ENCODE measurements around the gene ZDHHC7.

The ZDHHC7 gene

GRCh38 chr16:84933774-84934631, 77.3 kb downstream of the ZDHHC7 start:
- Histone ChIP-seq H3K27ac (ENCODE audit: poor library complexity, severe bottlenecking) (no peak overlapping the region), H3K9me3 (ENCODE audit: severe bottlenecking) (no peaks in the 10 kb centered on the region), H3K4me1 (ENCODE audit: insufficient read depth, poor library complexity, severe bottlenecking) (no peaks in the 10 kb centered on the region), H3K4me3 (ENCODE audit: severe bottlenecking) (no peak overlapping the region), H3K27me3 (ENCODE audit: insufficient read depth, poor library complexity, severe bottlenecking) (no peaks in the 10 kb centered on the region), H3K36me3 (ENCODE audit: low read depth) (no peaks in the 10 kb centered on the region)
- no peak for TF ChIP-seq CTCF (IDR thresholded peaks at IDR 0.05; ENCODE audit: poor library complexity, severe bottlenecking)
- ATAC-seq (ENCODE audit: low read depth) (no peak), DNase-seq (ENCODE audit: low spot score) (no peak)

DNA sequence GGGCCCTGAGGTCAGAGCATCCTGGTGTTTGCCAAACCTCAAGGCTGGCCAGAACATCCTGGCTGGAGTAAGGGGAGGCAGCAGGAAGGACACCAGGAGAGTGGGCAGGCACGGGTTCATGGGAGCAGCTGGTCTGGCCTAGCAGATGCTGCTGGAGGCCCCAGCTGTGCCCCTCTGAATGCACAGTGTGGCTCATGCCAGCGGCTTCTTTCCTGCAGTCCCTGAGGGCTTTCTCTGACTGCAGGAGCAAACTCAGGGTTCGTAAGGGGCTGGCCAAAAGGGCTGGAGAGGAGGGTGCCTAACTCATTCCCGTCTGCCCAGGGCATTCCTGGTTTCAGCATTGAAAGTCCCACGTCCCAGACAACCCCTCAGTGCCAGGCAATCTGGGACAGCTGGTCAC, 78.7 kb downstream of the ZDHHC7 start:
- no peaks in the 10 kb centered on the region for H3K36me3 ChIP-seq (ENCODE audit: low read depth)
- DNase-seq (ENCODE audit: low spot score) (no peak), ATAC-seq (ENCODE audit: low read depth) (no peak)
- no peak for TF ChIP-seq CTCF (IDR thresholded peaks at IDR 0.05; ENCODE audit: poor library complexity, severe bottlenecking)
- H3K27me3 ChIP-seq (ENCODE audit: insufficient read depth, poor library complexity, severe bottlenecking) = no peaks in the 10 kb centered on the region
- H3K4me3 ChIP-seq (ENCODE audit: severe bottlenecking) = no peak overlapping the region
- peaks cover 3% of the 10 kb centered on the region for H3K4me1 ChIP-seq (ENCODE audit: insufficient read depth, poor library complexity, severe bottlenecking)
- no peaks in the 10 kb centered on the region for H3K9me3 ChIP-seq (ENCODE audit: severe bottlenecking)
- H3K27ac ChIP-seq (ENCODE audit: poor library complexity, severe bottlenecking) = no peak overlapping the region

GRCh38 chr16:84931506-84931905, 79.8 kb downstream of the ZDHHC7 start:
- H3K27me3 ChIP-seq (ENCODE audit: insufficient read depth, poor library complexity, severe bottlenecking) = no peaks in the 10 kb centered on the region
- no peak overlapping the region for H3K27ac ChIP-seq (ENCODE audit: poor library complexity, severe bottlenecking)
- no peak overlapping the region for H3K4me3 ChIP-seq (ENCODE audit: severe bottlenecking)
- no peak for TF ChIP-seq CTCF (IDR thresholded peaks at IDR 0.05; ENCODE audit: poor library complexity, severe bottlenecking)
- H3K4me1 ChIP-seq (ENCODE audit: insufficient read depth, poor library complexity, severe bottlenecking) = peaks cover 3% of the 10 kb centered on the region
- no peaks in the 10 kb centered on the region for H3K9me3 ChIP-seq (ENCODE audit: severe bottlenecking)
- no peak for DNase-seq (ENCODE audit: low spot score)
- H3K36me3 ChIP-seq (ENCODE audit: low read depth) = no peaks in the 10 kb centered on the region
- no peak for ATAC-seq (ENCODE audit: low read depth)

GRCh38 chr16:84931107-84931494, 80.2 kb downstream of the ZDHHC7 start:
- H3K9me3 ChIP-seq (ENCODE audit: severe bottlenecking) = no peaks in the 10 kb centered on the region
- H3K4me3 ChIP-seq (ENCODE audit: severe bottlenecking) = no peak overlapping the region
- H3K4me1 ChIP-seq (ENCODE audit: insufficient read depth, poor library complexity, severe bottlenecking) = peaks cover 3% of the 10 kb centered on the region
- no peak for TF ChIP-seq CTCF (IDR thresholded peaks at IDR 0.05; ENCODE audit: poor library complexity, severe bottlenecking)
- no peak for ATAC-seq (ENCODE audit: low read depth)
- H3K27ac ChIP-seq (ENCODE audit: poor library complexity, severe bottlenecking) = no peak overlapping the region
- DNase-seq (ENCODE audit: low spot score) = no peak
- H3K36me3 ChIP-seq (ENCODE audit: low read depth) = no peaks in the 10 kb centered on the region
- no peaks in the 10 kb centered on the region for H3K27me3 ChIP-seq (ENCODE audit: insufficient read depth, poor library complexity, severe bottlenecking)

All from RWPE2 (cell line).